HG03520 (cell line): ENCODE measurements around the gene ADGRG1.

Source experiments
- ATAC-seq: cut with Tn5 transposase; IDR thresholded peaks from one replicate; pipeline ENCODE4 v1.9.1; 2021; ENCODE audit warnings: mild to moderate bottlenecking, moderate library complexity; ENCODE audit not compliant: unreplicated experiment

The ADGRG1 gene

DNA sequence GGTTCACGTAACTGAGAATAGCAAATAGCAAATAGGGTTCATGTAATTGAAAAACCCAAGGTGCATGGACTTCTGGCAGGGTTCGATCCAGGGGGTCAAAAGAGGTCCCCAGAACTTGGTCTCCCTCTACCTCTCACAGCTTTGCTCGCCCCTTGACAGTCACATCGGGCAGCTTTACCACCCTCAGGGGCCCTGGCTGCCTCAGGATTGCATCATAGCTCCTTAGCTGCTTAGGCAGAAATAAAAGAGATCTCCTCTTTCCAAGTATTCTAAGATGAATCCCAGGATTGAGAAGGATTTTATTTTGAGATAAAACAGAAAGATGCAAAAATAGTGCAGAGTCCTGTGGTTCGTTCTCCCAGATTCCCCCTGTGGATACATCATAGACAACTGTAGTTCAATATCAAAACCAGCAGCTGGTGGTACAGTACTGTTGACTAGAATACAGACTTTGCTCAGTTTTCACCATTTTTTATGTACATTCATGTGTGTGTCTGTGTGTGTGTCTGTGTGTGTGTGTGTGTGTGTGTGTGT is 52.5 kb downstream of the ADGRG1 start:
- no peak for ATAC-seq

GRCh38 chr16:57681950-57682728 is 53.7 kb downstream of the ADGRG1 start:
- no peak for ATAC-seq

DNA sequence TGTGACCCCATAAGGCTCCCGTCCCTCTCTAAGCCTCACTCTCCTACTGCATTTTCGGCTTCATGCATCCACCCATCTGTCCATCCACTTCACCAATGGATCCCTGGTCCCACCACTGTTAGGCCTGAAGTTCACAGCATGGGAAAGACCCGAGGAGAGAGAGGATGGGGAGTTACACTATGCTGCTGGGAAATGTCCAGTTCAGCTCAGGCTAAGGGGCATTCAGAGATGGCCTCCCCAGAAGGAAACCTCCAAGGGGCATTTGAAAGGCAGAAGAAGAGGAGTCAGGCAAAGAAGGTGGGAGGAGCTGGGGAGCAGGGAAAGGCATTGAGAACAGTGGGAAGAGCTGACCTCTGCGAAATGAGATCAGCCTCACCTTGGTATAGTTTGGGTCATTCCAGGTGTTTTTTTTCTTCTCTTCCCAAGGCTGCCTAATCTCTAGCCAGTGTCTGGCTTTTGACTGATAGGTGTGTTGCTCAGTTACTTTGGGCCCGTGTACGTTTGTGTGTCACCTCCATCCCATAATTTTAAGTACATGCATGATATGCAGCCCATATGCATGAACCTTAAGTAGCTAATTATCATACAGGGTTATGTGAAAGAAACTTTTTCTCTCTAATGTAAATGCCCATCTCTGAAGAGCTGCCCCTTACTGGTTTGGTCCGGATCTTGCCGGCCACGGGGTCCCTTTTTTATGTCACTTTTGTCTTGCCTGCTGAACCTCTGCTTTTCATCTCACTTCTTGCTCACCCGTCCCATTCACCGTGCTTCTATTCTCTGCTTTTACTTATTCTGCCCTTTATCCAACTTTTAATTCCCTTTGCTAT is 54.6 kb downstream of the ADGRG1 start:
- ATAC-seq, result no peak

GRCh38 chr16:57683636-57684545 is 55.5 kb downstream of the ADGRG1 start:
- ATAC-seq, result no peak

- ATAC-seq, result no peak
Observed at GRCh38 chr16:57684626-57685358, 56.4 kb downstream of the ADGRG1 start.

DNA sequence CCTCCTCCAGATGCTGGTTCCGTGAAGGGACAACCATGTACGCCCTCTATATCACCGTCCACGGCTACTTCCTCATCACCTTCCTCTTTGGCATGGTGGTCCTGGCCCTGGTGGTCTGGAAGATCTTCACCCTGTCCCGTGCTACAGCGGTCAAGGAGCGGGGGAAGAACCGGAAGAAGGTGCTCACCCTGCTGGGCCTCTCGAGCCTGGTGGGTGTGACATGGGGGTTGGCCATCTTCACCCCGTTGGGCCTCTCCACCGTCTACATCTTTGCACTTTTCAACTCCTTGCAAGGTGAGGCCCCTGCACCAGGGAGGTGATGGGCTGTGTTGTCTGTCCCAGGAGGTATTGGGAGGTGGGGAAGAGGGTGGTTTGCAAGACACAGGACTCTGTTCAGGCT is 57.2 kb downstream of the ADGRG1 start:
- no peak for ATAC-seq

GRCh38 chr16:57686577-57686976 is 58.1 kb downstream of the ADGRG1 start:
- no peak for ATAC-seq

DNA sequence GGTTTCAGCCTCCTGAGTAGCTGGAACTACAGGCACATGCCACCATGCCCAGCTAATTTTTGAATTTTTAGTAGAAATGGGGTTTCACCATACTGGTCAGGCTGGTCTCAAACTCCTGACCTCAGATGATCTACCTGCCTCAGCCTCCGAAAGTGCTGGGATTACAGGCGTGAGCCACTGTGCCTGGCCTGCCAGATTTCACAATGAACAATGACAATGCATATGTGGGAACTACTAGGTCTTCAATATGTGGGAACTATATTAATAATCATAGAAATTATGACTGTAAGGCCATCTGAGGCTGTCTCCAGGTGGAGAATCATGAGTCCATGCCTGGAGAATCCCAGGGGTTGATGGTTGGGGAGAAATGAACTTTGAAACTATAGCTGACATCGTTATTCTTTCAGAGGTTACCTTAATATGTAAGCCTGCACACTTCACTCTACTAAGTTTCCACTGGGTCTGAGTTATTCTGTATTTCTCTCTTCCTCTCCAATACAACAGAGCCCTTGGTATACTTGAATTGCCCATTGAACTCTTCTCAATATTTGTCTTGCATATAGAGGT is 59.0 kb downstream of the ADGRG1 start:
- ATAC-seq, result no peak

- no peak for ATAC-seq
Observed at GRCh38 chr16:57688487-57688986, 60.1 kb downstream of the ADGRG1 start.

DNA sequence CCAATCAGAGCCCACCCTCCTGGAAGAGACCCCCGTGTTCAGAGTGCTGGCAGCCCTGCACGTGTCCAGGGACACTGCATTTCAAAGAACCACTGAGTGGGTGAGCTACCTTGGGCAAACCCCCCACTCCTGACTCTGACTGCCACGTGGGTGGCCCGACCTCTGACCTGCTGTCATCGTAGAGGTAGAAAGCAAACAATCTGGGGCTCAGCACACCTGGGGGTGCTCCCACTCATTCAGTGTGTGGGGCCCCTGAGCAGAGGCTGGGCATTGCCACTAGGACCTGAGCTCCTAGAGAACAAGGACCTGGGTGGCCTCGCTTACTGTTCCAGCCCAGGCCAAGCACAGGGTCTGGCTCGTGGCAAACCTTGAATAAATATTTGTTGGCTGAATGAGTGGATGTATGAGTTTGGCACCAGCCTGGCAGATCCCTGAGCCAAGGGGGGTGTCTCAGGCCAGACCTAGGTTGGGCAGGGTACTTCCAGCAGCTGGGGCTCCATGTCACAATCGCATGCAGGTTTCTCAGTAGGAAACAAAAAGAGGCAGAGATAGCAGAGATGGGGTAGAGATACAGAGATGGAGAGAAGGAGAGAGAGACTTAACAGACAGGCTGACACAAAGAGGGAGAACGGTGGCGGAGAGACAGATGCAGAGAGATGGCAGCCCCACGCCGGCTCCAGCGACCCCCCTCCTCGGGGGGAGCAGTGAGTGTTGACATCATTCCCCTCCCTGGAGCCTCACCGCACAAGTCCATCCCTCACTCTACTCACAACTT is 60.7 kb downstream of the ADGRG1 start:
- ATAC-seq, result peak; percentile 9

GRCh38 chr16:57689762-57690558 is 61.5 kb downstream of the ADGRG1 start:
- ATAC-seq, result peak; percentile 62

- no peak for ATAC-seq
Observed at GRCh38 chr16:57690782-57691471, 62.5 kb downstream of the ADGRG1 start.

DNA sequence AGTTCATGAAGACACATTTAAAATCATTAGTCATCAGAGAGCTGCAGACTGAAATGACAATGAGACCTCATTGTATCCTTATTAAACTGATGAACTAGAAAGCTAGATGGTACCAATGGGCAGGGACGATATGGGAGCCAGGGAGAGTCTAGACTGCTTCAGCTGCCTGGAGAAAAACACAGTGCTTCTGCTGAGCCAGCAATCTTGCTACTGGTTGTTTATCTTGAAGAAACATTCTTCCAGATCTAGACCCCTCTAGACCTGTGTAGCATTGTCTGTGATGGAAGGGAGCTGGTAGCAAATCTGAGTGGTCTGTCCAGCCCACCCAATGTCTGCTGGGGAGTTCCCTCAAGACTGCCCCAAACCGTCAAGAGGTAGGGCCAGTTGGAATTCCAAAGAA is 64.2 kb downstream of the ADGRG1 start:
- ATAC-seq, result no peak

GRCh38 chr16:57693550-57693949 is 65.1 kb downstream of the ADGRG1 start:
- ATAC-seq, result no peak

DNA sequence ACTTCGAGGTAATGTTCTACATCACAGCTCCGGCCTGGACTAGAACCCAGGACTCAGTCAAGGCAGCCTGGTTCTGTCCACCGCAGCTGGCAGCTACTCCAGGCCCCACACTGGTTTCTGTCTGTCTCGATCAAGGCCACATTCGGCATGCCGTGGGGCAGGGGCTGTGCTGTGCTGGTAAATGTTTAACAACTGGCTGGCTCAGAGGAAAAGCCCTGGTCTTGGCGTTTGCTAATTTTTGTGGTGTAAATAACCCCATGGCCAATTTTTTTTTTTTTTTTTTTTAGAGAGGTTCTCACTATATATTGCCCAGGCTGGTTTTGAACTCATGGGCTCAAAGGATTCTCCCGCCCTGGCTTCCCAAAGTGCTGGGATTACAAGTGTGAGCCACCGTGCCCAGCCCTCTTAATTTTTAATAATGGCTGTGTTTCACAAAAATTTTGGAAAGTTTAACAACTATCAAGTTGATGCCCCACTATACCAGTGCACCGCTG is 65.8 kb downstream of the ADGRG1 start:
- no peak for ATAC-seq

- ATAC-seq, result no peak
Observed at GRCh38 chr16:57694725-57695679, 66.6 kb downstream of the ADGRG1 start, which contains the start of gene DRC7. TSS of gene DRC7 (plus strand) at chr16:57694806. CDS start at chr16:57697950, 3,144 bp downstream.
